Neural crest cell (in vitro differentiated cells): ENCODE measurements around the gene NREP. TPM values are rescaled to one million over a fixed set of nuclear protein-coding genes. Genes with fewer than 3 reads are reported as not detected.

Experiments
- DNase-seq: peaks from one replicate; pipeline ENCODE4 v3.0.0; 2021; ENCODE audit warnings: low read depth, mixed read lengths, low spot score
- H3K27ac Mint-ChIP-seq: one replicate; pipeline ENCODE4 v1.8.0; 2021; ENCODE audit warnings: mild to moderate bottlenecking, mixed read lengths; ENCODE audit not compliant: unreplicated experiment
- H3K27me3 Mint-ChIP-seq: 2 replicates; pipeline ENCODE4 v1.8.0; 2021; ENCODE audit warnings: low read depth, mild to moderate bottlenecking, mixed read lengths
- H3K36me3 Mint-ChIP-seq: 2 replicates; pipeline ENCODE4 v1.8.0; 2021; ENCODE audit warnings: low read depth, mild to moderate bottlenecking, mixed read lengths
- H3K4me1 Mint-ChIP-seq: 2 replicates; pipeline ENCODE4 v1.8.0; 2021; ENCODE audit warnings: mixed read lengths
- H3K4me3 Mint-ChIP-seq: one replicate; pipeline ENCODE4 v1.8.0; 2021; ENCODE audit warnings: mild to moderate bottlenecking, mixed read lengths
- H3K9me3 Mint-ChIP-seq: 2 replicates; pipeline ENCODE4 v1.8.0; 2021; ENCODE audit warnings: mixed read lengths
- total RNA-seq: library from RNA; stranded (reverse); gene quantifications from 2 replicates; pipeline ENCODE4 v1.2.1, GENCODE V29; 2021
- TF ChIP-seq, protein P1 (sequence below): fragments of 200-600 bp; sonication (generic); conservative IDR thresholded peaks from 2 replicates; pipeline ENCODE4 v1.5.0; 2021; ENCODE audit warnings: antibody characterized with exemption, mild to moderate bottlenecking

NREP gene
- total RNA-seq, 1 donor from 2014 or later: 382 TPM

DNA sequence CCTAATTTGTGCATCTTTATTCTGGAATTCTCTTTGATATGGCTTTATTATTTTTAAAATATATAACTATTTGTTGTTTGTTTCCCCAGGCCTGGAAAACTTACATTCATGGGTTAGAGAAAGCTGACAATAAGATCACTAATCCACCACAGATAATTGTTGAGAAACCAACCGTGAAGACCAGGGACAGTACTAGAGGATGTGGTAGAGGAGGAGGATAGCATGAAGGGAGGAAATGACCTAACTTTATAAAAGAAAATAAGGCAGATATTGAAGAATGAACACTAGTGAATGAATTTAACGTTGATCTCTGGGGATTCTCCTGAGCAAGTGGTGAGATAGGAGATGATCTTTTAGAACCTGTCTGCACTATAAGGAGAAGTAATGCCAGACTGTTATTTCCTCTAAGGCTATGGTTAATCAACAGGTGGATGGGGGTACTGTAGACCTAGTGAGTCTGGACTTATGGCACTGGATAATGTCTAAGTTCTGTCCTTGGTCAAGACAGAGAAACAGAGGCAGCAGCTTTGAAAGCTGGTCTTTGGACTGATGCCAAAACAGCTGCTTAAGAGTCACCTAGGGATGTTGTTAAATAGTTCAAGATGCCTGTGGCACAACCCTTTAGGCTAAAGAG, 52.4 kb downstream of the NREP start:
- H3K27ac Mint-ChIP-seq: no peak overlapping the region
- TF ChIP-seq, protein P1, sequence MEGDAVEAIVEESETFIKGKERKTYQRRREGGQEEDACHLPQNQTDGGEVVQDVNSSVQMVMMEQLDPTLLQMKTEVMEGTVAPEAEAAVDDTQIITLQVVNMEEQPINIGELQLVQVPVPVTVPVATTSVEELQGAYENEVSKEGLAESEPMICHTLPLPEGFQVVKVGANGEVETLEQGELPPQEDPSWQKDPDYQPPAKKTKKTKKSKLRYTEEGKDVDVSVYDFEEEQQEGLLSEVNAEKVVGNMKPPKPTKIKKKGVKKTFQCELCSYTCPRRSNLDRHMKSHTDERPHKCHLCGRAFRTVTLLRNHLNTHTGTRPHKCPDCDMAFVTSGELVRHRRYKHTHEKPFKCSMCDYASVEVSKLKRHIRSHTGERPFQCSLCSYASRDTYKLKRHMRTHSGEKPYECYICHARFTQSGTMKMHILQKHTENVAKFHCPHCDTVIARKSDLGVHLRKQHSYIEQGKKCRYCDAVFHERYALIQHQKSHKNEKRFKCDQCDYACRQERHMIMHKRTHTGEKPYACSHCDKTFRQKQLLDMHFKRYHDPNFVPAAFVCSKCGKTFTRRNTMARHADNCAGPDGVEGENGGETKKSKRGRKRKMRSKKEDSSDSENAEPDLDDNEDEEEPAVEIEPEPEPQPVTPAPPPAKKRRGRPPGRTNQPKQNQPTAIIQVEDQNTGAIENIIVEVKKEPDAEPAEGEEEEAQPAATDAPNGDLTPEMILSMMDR: no peak
- peaks cover under 1% of the 10 kb centered on the region for H3K4me1 Mint-ChIP-seq
- DNase-seq: no peak
- H3K27me3 Mint-ChIP-seq: no peaks in the 10 kb centered on the region
- no peaks in the 10 kb centered on the region for H3K9me3 Mint-ChIP-seq
- no peaks in the 10 kb centered on the region for H3K36me3 Mint-ChIP-seq
- H3K4me3 Mint-ChIP-seq: no peak overlapping the region

DNA sequence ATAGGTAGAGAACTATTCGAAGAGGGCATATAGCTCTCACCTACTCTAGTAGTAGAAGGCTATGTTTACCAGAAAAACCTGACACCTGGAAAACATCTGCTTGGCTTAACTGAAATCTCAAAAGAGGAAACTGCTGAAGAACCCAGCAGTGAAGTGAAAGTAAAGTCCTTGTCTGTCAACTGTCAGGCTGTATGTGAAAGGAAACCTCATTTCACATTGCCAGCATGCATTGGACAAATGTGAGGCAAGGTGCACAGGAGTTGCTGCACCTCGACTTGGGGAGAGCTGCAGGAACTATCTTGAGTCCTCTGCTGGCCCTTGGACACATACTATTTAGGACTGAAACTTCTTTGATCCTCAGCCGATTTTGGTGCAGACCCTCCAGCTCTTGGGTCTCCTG, 53.3 kb downstream of the NREP start:
- Mint-ChIP-seq H3K4me1 (peaks cover 7% of the 10 kb centered on the region), H3K27ac (no peak overlapping the region), H3K9me3 (no peaks in the 10 kb centered on the region), H3K27me3 (no peaks in the 10 kb centered on the region), H3K4me3 (no peak overlapping the region), H3K36me3 (no peaks in the 10 kb centered on the region)
- no peak for DNase-seq
- TF ChIP-seq, protein P1: no peak

DNA sequence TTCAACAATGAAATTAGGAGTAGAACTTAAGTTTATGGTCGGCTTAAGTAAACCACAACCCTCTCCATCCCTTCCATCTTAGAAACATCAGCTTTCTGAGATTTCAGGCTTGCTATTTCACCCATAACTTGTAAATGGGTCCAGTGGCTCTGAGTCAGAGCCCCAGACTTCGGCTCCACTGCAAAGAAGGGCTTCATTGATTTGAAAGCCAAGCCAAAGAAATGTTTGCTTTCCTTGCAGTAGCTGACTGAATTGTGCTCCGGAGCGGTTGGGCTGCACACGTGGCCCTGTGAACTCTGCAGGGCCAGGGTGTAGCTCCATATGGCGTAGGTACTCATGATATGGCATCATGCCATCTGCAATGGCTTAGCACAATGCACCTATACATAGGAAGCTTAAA, 57.0 kb downstream of the NREP start:
- H3K27me3 Mint-ChIP-seq: no peaks in the 10 kb centered on the region
- no peaks in the 10 kb centered on the region for H3K9me3 Mint-ChIP-seq
- no peak overlapping the region for H3K4me3 Mint-ChIP-seq
- H3K27ac Mint-ChIP-seq: no peak overlapping the region
- H3K4me1 Mint-ChIP-seq: peaks cover 7% of the 10 kb centered on the region
- no peaks in the 10 kb centered on the region for H3K36me3 Mint-ChIP-seq
- no peak for DNase-seq
- TF ChIP-seq, protein P1: no peak

DNA sequence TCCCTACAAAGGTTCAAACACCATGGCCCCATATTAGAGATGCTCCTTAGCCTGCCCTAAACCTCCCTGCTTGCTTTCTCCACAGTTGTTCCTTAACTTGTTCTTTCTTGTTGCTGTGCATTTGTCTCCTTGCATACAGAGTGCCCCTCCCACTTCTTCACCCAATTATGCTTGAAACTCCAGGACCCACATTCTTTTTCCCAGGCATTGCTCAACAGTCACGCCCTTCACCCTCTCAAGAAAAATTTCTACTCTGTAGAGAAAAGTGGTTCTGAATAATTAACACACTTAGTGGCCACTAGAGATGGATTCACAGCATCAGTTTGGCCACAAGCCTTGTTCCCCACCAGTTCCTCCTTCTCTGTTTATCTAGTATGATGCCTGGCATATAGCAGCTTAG, 57.7 kb downstream of the NREP start:
- no peak for DNase-seq
- Mint-ChIP-seq H3K4me3 (no peak overlapping the region), H3K9me3 (no peaks in the 10 kb centered on the region), H3K36me3 (no peaks in the 10 kb centered on the region), H3K4me1 (peaks cover 7% of the 10 kb centered on the region), H3K27me3 (no peaks in the 10 kb centered on the region), H3K27ac (no peak overlapping the region)
- TF ChIP-seq, protein P1: no peak

DNA sequence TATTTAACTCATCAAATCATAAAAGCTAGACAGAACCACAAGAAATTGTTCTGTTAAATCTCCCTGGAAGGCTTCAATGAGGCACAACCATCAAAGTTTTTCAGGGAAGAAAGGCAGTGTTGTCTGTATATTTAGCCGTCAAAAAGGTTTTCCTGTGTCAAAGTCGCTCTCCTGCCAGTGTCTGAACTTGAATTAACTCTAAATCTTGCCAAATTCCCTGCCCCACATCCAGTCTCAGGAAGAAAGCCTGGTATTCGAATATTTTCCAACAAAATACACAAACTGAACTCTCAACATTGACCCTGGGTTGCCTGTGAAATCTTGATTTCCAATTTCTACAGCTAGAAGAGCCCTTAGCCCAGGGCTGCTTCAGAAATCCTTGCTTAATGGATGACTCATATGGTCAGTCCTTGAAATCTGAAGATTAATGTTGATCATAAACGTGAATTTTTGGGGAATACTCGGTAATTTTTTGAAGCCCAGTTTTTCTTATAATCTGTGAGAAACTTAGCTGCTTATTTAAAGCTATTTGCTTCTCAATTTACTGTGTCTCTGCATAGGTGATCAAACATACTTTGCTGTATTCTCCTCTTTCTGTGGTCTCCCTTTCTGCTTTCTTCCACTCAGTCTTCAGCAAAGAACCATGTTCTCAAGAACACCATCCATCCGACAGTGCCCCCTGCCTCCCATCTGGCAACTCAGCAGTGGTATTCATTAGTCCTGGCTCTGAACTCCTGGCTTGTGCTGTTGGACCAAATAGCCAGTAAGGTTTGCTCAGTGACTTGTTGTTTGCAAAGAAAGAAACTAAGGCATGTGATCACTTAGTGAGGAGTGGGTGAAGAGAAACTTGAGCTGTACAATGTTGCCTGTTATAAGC, 58.9 kb downstream of the NREP start:
- Mint-ChIP-seq H3K4me3 (no peak overlapping the region), H3K27ac (no peak overlapping the region), H3K9me3 (no peaks in the 10 kb centered on the region), H3K27me3 (no peaks in the 10 kb centered on the region), H3K36me3 (no peaks in the 10 kb centered on the region), H3K4me1 (peaks cover 7% of the 10 kb centered on the region)
- DNase-seq: no peak
- TF ChIP-seq, protein P1: no peak
